HG03520 (cell line): Measurements from ENCODE around the gene SYDE1.
"Not testable (repeated sequence)": the region's sequence is repeated elsewhere in the genome, so short reads cannot be mapped to it uniquely, and the experiment has no call there.

Source experiments
- ATAC-seq: cut with Tn5 transposase; IDR thresholded peaks from one replicate; pipeline ENCODE4 v1.9.1; 2021; ENCODE audit warnings: mild to moderate bottlenecking, moderate library complexity; ENCODE audit not compliant: unreplicated experiment

Gene SYDE1, protein sequence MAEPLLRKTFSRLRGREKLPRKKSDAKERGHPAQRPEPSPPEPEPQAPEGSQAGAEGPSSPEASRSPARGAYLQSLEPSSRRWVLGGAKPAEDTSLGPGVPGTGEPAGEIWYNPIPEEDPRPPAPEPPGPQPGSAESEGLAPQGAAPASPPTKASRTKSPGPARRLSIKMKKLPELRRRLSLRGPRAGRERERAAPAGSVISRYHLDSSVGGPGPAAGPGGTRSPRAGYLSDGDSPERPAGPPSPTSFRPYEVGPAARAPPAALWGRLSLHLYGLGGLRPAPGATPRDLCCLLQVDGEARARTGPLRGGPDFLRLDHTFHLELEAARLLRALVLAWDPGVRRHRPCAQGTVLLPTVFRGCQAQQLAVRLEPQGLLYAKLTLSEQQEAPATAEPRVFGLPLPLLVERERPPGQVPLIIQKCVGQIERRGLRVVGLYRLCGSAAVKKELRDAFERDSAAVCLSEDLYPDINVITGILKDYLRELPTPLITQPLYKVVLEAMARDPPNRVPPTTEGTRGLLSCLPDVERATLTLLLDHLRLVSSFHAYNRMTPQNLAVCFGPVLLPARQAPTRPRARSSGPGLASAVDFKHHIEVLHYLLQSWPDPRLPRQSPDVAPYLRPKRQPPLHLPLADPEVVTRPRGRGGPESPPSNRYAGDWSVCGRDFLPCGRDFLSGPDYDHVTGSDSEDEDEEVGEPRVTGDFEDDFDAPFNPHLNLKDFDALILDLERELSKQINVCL

DNA sequence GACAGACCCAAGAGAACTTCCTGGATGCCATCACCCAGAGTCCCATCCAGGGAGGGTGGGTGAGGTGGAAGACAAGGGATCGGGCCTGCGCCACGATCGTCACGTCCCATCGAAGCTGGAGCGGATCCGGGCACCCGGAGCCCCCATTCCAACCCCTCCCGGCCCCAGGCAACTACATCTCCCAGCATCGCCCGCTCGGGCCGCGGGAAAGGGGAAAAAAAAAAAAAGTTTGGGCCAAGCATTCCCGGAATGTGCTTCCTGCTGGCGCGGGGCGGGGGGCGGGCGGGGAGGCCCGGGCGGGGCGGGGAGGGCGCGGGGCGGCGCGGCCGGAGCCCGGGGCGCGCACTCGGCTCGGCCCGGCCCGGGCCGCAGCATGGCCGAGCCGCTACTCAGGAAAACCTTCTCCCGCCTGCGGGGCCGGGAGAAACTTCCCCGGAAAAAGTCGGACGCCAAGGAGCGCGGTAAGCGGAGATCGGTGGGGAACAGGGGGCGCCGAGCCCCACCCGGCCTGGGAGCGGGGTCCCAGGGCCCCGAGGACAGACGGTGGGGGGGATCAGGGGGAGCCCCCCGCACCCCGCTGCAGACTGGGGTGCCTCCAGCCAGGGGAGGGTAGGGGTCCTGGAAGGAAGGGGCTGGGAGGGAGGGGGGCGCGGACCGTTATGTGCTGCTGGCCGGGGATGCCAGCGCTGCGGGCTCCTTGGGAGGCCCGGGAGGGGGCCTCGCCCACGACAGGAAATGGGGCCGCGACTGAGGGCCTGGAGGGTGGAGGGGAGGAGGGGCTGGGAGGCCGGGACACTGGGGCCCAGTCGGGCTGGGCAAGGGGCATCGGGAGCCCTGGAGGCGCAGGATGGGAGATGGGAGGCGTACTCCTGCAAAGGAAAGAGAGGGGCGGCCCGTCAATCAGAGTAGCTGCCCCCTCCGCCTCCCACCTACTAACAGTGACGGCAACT is at the start of gene SYDE1:
Gene SYDE1 (plus strand): TSS at position 341 of the 950 bp plus-strand sequence. CDS start 33 bp downstream, at position 374.
- ATAC-seq = no peak

DNA sequence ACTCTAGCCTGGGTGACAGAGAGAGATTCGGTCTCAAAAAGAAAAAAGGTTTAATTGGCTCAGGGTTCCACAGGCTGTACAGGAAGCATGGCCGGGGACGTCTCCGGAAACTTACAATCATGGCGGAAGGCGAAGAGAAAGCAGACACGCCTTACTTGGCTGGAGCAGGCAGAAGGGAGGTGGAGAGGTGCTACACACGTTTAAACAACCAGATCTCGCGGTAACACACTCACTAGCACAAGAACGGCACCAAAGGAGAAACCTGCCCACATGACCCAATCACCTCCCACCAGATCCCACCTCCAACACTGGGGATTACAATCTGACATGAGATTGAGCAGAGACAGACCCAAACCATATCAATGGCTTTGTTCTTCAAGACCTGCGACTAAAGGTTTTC is 45.2 kb upstream of the SYDE1 start:
- ATAC-seq = no peak

DNA sequence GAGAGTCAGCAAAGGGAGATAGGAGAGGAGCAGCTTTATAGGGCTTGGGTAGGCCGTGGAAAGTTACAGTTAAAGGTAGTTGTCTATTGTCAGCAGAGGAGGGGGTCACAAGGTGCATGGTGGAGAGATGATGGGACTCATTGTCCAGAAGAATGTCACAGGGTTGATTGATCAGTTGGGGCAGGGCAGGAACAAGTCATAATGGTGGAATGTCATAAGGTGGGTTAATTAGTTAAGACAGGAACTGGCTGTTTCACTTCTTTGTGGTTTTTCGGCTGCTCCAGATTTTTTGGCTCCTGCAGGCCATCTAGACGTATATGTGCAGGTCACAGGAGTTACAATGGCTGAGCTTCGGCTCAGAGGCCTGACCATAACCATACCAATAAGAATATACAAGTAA is 36.8 kb upstream of the SYDE1 start:
- ATAC-seq = not testable (repeated sequence)

DNA sequence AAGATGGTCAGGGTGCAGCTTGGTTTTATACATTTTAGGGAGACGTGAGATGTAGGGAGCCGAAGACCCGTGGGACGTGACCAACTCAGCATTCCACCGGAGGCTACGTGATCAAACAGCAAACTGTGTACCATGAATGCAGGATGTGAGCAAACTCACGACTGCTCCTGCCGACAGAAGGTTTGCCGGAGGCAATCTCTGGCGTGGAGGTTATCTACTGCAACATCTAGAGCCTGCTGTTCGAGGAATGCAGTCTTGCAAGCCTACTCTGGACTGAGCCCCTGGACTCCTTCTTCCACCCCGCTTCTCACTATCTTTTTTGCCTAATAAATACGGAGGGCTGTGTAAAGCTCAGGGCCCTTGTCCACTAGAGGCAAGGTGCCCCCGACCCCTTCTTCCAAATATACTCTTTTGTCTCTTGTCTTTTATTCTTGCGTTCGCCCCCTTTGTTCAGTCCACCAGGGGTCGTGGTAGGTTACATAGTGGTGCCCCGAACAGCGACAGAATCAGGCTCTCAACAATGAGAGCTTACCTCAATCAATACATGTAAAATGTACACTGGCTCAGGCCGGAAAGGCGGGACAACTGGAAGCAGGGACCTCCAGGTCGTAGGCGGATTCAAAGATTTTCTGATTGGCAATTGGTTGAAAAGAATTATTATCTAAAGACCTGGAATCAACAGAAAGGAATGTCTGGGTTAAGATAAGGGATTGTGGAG is 34.1 kb upstream of the SYDE1 start:
- ATAC-seq = no peak

DNA sequence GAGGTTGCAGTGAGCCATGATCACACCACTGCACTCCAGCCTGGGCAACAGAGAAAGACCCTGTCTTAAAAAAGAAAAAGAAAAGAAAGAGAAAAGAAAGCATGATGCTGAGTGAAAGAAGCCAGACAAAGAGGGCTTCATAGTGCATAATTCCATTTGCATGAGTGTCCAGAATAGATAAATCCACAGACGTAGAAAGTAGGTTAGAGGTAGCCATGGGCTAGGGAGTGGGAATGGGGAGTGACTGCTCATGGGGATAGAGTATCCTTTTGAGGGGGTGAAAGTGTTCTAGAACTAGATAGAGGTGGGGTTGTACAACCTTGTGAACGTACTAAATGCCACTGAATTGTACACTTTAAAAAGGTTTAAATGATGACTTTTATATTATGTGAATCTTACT is 32.8 kb upstream of the SYDE1 start:
- ATAC-seq = no peak

DNA sequence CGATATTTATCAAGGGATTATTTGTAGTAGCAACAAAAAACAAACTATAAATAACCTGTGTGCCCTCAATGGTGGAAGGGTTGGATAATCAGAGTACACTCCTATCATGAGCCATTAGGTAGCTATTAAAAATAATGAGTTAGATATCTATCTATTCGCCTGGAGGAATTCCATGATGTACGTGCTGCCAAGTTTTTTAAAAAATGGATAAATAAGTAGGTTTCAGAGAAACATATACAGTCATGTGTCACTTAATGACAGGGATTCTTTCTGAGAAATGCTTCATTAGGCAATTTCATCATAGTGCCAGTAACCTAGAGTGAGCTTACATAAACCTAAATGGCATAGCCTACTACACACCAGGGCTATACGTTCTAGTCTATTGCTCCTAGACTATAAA is 31.4 kb upstream of the SYDE1 start:
- no peak for ATAC-seq

DNA sequence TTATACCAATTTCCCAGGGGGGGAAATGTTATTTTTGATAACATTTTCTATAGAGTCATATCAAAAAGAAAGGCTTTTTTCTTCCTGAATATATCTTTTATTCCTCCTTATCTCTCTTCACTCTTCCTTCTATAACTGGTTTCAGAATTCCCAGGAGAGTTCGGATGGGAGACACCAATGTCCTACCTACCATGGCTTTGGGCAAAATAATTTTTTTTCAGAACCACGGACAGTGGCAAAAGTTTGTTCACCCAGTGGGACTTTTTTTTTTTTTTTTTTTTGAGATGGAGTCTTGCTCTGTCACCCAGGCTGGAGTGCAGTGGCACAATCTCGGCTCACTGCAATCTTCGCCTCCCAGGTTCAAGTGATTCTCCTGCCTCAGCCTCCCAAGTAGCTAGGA is 27.2 kb upstream of the SYDE1 start:
- not testable (repeated sequence) for ATAC-seq

DNA sequence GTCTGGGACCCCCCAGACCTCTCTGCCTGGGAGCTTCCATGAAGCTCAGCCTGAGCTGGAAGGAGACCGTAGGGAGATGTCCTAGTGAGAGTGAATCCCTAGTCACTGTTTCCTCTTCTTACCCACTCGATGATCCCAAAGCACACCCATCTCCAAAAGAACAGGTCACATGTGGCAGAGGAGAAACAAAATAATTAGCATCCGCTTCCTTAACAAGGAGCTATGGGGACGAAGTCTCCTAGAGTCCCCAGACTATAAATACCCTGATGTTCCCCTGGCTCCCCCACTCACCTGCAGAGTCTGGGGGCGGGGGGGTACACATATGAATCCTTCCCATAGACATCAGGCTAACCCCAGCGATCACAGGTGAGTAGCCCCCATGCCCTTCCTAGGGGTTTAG is 25.3 kb upstream of the SYDE1 start, which contains the start of gene OR1I1:
Gene OR1I1 (plus strand): TSS at position 301 of the 400 bp plus-strand sequence. CDS start 4,855 bp downstream, outside the sequence.
- no peak for ATAC-seq

DNA sequence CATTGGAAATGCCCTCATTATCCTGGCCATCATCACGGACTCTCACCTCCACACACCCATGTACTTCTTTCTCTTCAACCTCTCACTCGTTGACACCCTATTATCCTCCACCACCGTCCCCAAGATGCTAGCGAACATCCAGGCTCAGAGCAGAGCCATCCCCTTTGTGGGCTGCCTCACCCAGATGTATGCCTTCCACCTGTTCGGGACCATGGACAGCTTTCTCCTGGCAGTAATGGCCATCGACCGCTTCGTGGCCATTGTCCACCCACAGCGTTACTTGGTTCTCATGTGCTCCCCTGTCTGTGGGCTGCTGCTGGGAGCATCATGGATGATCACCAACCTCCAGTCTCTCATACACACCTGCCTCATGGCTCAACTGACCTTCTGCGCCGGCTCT is 20.0 kb upstream of the SYDE1 start:
- no peak for ATAC-seq

DNA sequence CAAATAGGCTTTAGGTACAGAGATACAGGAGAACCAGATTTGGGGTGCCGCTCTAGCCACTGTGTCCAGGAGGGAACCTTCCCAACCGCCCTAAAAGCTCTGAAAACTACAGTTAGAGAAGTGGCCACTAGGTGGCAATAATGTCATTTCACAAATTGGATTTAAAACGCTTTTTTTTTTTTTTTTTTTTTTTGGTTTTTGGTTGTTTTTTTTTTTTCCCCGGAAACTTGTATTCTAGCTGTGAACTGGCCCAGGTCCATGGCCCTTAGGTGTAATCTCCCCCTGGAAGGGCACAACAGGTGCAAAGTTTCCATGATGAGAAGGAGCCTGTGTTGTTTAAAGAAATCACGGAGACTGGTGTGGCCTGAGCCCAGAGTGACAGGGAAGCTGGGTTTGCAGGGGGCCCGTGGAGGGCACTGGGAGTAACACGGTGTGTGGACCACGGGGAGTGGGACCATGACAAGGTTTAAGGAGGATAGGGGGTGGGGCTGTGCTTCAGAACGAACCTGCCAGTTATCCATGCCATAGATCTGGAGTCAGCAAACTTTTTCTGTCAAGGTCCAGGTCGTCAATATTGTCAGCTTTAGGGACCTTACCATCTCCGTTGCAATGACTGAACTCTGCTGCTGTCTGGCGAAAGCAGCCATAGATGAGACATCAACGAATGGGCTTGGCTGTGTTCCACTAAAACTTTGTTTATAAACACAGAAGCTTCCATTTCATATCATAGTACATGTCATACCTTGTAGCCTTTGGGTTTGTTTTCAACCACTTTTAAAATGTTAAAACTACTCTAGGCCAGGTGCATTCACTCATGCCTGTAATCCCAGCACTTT is 15.1 kb upstream of the SYDE1 start:
- no peak for ATAC-seq

DNA sequence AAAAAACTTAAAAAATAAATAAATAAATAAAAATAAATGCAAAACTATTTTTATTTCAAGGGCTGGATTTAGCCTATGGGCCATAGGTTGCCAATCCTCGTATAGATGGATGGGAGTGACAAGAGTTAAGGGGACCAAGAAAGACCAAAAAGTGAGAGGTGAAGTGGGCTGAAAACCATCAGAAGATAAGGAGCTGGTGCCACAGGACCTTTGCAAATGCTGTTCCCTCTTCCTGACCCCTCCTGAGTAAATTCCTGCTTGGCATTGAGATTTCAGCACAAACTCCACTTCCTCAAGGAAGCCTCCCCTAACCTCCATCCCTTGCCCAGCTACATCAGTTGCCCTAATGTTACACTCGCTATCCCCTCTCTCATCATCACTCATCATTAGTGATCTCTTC is 14.2 kb upstream of the SYDE1 start:
- no peak for ATAC-seq

DNA sequence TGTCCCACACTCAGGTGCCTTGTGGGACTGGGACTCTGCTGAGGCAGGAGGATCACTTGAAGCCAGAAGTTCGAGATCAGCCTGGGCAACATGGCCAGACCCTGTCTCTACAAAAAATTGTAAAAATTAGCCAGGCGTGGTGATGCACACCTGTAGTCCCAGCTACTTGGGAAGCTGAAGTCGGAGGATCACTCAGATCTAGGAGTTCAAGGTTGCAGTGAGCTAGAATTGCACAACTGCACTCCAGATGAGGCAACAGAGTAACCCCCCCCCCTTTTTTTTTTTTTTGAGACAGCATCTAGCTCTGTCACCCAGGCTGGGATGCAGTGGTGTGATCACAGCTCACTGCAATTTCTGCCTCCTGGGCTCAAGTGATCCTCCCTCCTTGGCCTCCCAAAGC is 11.0 kb upstream of the SYDE1 start:
- no peak for ATAC-seq

DNA sequence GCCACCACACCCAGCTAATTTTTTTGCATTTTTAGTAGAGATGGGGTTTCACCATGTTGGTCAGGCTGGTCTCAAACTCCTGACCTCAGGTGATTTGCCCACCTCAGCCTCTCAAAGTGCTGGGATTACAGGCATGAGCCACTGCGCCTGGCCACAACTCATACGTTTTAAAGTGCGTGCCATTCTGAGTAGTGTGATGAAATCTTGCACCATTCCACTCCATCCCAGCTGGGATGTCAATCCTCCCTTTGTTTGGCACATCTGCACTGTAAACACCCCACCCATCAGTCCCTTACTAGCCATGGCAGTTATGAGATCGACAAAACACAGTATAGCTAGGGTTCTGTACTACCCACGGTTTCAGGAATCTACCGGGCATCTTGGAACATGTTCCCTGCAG is 9.2 kb upstream of the SYDE1 start:
- ATAC-seq = not testable (repeated sequence)

DNA sequence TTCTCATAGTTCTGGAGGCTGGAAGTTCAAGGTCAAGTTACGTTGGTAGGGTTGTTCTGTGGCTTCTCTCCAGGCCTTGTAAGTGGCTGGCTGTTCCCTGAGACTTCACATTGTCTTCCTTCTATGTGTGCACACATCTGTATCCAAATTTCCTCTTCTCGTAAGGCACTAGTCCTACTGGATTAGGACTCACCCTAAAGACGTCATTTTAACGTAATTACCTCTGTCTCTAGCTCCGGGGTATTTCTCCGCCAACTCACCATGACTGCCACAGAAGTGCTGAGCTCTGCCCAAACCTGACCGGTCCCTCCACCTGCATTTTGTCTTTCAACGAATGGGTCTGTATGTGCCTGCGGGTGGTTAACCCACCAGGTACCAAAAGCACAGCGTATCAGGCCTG is 8.7 kb upstream of the SYDE1 start:
- no peak for ATAC-seq

DNA sequence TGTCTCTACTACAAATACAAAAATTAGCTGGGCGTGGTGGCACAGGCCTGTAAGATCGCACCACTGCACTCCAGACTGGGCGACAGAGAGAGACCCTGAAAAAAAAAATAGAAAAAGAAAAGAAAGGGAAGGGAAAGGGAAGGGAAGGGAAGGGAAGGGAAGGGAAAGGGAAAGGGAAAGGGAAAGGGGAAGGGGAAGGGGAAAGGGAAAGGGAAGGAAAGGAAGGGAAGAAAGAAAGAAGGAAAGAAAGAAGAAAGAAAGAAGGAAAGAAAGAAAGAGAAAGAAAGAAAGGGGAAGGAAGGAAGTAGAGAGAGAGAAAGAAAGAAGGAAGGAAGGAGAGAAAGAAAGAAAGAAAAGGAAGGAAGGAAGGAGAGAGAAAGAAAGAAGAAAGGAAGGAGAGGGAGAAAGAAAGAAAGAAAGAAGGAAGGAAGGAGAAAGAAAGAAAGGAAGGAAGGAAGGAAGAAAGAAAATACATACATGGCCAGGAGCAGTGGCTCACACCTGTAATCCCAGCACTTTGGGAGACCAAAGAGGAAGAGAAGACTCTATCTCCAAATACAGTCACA is 8.1 kb upstream of the SYDE1 start:
- no peak for ATAC-seq

DNA sequence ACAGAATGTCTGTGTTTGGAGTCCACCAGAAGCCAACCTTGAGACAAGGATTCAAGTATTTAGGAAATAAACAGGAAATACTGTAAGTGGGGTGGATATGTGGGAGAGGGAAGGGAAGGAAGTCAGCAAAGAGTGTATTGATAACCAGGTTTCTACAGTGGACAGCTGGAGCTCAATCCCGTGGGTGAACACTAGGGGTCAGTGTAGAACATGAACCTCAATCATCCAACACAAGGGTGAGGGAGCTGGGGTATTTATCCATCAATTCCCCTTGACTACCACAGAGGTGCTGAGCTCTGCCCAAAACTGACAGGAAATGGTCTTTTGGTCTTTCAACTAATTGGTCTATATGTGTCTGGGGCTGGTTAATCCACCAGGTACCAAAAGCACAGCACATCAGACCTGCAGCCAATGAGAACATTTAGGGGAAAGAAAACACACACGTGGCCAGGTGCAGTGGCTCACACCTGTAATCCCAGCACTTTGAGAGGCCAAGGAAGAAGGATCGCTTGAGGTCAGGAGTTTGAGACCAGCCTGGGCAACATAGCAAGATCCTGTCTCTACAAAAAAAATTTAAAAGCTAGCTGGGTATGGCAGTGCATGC is 5.6 kb upstream of the SYDE1 start:
- ATAC-seq = no peak

DNA sequence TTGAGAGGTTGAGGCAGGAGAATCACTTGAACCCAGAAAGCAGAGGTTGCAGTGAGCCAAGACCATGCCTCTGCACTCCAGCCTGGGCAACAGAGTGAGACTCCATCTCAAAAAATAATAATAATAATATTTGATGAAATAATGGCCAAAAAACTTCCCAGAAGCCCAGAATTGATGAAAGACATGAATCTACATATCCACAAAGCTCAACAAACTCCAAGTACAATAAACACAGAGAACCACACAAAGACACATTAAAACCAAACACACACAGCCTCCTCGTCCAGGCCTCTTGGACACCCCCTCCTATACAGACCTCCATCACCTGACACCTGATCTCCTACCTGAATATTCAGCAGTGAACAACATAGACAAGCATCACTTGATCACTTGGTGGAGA is 3.2 kb upstream of the SYDE1 start:
- ATAC-seq = no peak

DNA sequence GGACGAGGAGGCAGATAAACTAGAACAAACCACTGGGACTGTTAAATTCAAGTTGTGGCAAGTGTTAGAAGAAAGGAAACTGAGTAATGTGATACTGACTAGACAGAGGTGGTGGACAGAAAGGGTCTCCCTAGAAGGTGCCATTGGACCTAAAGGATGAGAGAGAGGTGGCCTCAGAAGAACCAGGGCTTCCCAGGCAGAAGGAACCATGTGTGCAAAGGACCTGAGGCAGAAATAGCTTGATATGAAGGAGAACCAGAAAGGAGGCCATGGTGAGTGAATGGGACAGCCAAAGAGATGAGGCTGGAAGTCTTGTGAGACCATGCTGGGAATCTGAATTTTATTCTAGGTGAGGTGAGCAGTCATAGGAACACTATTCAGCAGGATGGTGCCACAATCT is 2.8 kb upstream of the SYDE1 start:
- ATAC-seq = no peak

DNA sequence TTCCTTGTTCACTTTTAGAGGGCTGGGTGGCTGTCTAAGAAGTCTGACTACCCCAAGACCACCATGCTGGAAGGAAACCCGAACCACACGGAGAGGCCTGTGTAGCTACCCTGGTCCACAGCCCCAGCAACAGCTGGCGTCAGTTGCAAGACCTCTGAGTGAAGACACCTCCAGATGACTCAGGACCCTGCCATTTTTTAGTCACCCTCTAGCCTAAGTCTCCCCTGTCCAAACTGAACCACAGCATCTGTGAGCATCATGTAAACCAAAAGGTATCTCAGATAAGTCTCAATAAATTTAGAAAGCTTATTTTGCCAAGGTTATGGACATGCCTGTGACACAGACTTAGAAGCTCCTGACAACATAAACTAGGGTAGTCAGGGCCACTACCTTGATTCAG is 2.2 kb upstream of the SYDE1 start:
- no peak for ATAC-seq
